HG02970 (cell line): Measurements from ENCODE around the gene GABRB2.

Experiments used
- ATAC-seq: cut with Tn5 transposase; IDR thresholded peaks from one replicate; pipeline ENCODE4 v1.9.1; 2021; ENCODE audit warnings: mild to moderate bottlenecking, moderate library complexity, moderate number of reproducible peaks; ENCODE audit not compliant: unreplicated experiment, low FRiP score

The GABRB2 gene

GRCh38 chr5:161391724-161392123 lies 154.8 kb downstream of the GABRB2 start:
- no peak for ATAC-seq

GRCh38 chr5:161391016-161391415 lies 155.5 kb downstream of the GABRB2 start:
- ATAC-seq: no peak

- ATAC-seq: no peak
Observed at GRCh38 chr5:161387121-161387520, 159.4 kb downstream of the GABRB2 start.

GRCh38 chr5:161385027-161385426 lies 161.5 kb downstream of the GABRB2 start:
- ATAC-seq: no peak

GRCh38 chr5:161382685-161383084 lies 163.8 kb downstream of the GABRB2 start:
- ATAC-seq: no peak

GRCh38 chr5:161380486-161380885 lies 166.0 kb downstream of the GABRB2 start:
- ATAC-seq: no peak

- no peak for ATAC-seq
Observed at GRCh38 chr5:161378701-161379100, 167.8 kb downstream of the GABRB2 start.

GRCh38 chr5:161376034-161376433 lies 170.5 kb downstream of the GABRB2 start:
- ATAC-seq: no peak

GRCh38 chr5:161373345-161373707 lies 173.2 kb downstream of the GABRB2 start:
- ATAC-seq: no peak

GRCh38 chr5:161372682-161373344 lies 173.7 kb downstream of the GABRB2 start:
- ATAC-seq: no peak

GRCh38 chr5:161369022-161369421 lies 177.5 kb downstream of the GABRB2 start:
- ATAC-seq: no peak

- ATAC-seq: no peak
Observed at GRCh38 chr5:161358446-161358845, 188.1 kb downstream of the GABRB2 start.

- ATAC-seq: no peak
Observed at GRCh38 chr5:161344234-161344633, 202.3 kb downstream of the GABRB2 start.

- no peak for ATAC-seq
Observed at GRCh38 chr5:161342886-161343285, 203.6 kb downstream of the GABRB2 start.

- ATAC-seq: no peak
Observed at GRCh38 chr5:161340012-161340411, 206.5 kb downstream of the GABRB2 start.

GRCh38 chr5:161333194-161333880 lies 213.2 kb downstream of the GABRB2 start:
- ATAC-seq: no peak

- no peak for ATAC-seq
Observed at GRCh38 chr5:161332343-161332742, 214.2 kb downstream of the GABRB2 start.

- ATAC-seq: no peak
Observed at GRCh38 chr5:161314033-161314432, 232.5 kb downstream of the GABRB2 start.

GRCh38 chr5:161312882-161313281 lies 233.6 kb downstream of the GABRB2 start:
- ATAC-seq: no peak

GRCh38 chr5:161311965-161312364 lies 234.6 kb downstream of the GABRB2 start:
- ATAC-seq: peak; percentile 27

GRCh38 chr5:161311146-161311708 lies 235.3 kb downstream of the GABRB2 start:
- peak; percentile 78 for ATAC-seq
